GM19467 (cell line): ENCODE results near the gene TEX55.
"Not testable (repeated sequence)": the region's sequence is repeated elsewhere in the genome, so short reads cannot be mapped to it uniquely, and the experiment has no call there.

Experiments
- ATAC-seq: cut with Tn5 transposase; IDR thresholded peaks from one replicate; pipeline ENCODE4 v1.9.1; 2021; ENCODE audit warnings: mild to moderate bottlenecking, moderate library complexity; ENCODE audit not compliant: unreplicated experiment

The TEX55 gene

DNA sequence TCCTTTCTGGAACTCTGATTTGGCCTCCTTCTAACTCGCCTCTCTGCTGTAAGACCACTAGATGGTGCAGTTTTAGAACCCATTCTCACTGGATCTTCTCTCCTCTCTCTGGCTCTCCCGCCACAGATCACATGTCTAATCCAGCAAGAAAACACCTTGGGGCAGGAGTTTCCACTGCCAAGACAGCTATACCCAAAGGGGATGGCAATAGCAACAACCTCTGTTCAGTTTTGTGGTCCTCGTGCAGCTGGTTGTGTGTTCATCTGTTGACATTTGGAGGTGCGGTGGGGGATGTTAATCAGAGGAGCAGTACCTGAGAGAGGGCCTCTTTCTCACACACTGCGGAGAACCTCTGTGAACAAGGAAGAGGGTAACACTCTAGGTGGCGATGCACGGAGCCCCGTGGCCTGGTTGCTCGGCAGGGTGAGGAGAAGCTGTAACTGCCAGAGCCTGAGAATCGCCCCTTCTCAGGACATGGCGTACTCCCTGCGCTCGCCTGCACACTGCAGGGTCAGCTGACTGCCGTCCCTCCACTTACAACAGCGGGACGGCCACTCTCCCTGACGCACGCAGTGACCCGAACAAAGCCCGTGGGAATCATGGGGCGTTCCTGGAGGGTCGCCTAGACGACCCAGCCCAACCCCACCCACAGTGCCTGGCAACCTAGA, at the start of gene TEX55:
TSS of gene TEX55 (plus strand) at position 666 of the 668 bp plus-strand sequence. CDS start 25 bp downstream, outside the sequence.
- ATAC-seq, result peak; percentile 64

DNA sequence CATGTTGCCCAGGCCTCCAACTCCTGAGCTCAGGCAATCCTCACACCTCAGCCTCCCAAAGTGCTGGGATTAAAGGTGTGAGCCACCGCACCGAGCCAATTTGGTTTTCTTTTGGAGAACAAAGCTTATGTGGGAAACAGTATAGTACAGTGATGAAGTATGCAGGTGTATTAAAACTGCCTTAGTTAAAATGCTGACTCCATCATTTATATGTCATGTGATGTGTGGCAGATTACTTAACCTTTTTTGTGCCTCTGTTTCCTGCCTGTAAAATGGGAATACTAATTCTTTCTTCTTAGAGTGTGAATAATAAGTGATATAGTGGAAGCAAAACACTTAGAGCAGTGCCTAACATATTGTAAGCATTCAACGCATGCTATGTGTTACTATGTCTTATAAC, 48.0 kb upstream of the TEX55 start:
- no peak for ATAC-seq

DNA sequence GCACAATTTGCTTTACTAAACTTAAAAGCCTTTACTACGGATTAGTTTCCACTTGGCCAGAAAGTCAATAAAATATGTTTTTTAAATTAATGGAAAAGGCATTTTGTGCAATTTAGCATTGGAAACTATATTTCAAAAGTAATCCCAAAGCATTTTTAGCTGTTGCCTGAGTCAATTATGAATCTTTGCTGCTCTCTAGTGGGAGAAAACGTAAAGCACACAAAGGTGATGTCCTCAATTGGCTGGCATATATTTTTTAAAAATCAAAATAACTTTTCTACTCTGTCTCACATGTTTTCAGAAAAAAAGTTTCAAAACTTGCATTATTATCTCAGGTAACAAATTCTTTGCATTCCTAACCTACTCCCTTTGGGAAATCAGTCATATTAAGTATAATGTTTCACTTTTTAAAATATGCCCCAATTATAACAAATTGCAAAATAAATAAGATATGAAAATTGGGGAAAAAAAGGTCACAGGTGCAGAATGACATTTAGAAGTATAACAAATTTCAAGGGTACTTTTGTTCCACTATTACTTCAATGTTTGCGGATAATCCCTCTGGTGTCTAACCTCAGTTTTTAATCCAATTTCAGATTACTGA, 47.2 kb upstream of the TEX55 start:
- no peak for ATAC-seq

DNA sequence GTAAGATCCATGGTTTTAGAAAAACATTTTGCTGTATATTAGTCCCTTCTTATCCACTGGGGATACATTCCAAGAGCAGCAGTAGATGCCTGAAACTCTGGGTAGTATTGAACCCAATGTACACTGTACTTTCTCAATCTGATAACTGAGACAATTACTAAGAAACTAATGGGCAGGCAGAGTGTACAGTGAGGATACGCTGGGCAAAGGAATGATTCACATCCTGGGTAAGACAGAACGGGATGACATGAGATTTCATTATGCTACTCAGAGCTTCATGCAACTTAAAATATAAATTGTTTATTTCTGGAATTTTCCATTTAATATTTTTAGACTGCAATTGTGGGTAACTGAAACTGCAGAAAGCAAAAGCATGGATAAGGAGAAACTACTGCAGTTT, 46.2 kb upstream of the TEX55 start:
- no peak for ATAC-seq

DNA sequence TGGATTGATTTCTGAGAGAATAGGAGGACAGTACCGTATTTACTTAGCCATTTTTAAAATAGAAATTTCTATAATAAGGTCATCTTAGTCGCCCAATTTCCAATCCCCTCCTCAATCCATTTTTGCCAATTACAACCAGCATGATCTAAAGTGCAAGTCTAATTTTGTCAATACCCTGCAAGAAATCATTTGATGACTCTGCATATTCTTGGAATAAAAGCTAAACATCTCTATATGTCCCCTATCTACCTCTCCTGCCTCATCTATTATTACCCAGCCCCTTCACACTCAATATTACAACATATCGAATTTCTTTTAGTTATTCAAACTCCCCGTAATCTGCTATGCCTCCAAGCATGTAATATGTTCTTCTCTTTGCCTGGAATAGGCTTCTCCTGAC, 41.9 kb upstream of the TEX55 start:
- no peak for ATAC-seq

DNA sequence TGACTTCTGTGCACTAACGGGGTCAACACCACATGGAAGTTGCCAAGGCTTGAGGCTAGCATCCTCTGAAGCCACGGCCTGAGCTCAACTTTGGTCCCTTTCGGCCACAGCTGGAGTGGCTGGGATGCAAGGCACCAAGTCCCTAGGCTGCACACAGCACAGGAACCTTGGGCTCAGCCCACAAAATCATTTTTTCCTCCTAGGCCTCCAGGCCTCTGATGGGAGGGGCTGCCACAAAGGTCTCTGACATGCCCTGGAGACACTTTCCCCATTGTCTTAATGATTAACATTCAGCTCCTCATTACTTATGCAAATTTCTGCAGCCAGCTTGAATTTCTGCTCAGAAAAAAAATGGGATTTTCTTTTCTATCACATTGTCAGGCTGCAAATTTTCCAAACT, 27.6 kb upstream of the TEX55 start:
- not testable (repeated sequence) for ATAC-seq

DNA sequence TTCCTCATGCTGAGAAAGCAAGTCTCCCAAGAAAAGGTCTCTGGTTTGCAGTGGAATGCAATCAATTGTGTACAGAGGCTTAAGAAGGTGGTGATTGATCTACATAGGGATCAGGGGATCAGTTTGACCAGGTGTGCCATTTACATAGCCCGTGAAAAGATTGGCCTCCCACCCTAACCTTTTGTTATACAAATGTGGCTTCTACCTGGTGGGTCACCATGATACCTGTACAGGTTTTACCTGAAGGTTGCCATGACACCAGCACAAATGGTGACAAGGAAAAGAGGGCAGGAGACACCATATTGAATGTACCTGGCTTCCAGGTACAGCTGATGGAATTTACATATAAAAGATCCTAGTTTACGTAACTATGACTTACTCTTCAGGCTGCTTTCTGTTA, 25.5 kb upstream of the TEX55 start:
- ATAC-seq, result no peak

DNA sequence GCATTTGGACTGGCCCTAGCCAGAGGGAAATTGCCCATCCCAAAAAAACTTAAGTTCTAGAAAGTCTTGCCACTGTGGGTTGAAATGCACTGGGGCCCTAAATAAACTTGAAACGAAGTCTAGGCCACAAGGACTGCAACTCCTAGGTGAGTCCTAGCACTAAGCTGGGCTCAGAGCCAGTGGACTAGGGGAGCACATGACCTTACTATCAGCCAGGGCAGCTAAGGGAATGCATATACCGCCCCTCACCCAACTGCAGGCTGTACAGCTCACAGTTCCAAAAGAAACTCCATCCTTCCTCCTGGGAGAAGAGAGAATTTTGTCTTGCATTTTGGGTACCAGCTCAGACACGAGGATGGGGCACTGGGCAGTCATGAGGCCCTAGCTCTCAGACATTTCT, 23.6 kb upstream of the TEX55 start:
- ATAC-seq, result no peak

DNA sequence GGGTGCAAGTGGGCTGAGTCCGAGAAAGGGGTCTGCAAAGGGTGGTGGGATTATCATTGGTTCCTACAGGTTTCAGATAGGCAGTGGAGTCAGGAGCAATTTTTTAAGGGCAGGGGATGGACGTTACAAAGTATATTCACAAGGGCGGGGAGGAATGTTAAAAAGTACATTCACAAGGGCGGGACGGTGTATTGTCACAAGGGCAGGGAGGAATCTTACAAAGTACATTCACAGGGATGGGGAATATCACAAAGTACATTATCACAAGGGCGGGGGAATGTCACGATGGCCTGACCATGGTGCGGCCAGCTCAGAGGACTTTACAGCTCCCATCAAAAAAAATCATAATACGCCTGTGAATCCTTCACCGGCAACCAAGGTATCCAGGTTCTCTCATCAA, 20.6 kb upstream of the TEX55 start:
- no peak for ATAC-seq

DNA sequence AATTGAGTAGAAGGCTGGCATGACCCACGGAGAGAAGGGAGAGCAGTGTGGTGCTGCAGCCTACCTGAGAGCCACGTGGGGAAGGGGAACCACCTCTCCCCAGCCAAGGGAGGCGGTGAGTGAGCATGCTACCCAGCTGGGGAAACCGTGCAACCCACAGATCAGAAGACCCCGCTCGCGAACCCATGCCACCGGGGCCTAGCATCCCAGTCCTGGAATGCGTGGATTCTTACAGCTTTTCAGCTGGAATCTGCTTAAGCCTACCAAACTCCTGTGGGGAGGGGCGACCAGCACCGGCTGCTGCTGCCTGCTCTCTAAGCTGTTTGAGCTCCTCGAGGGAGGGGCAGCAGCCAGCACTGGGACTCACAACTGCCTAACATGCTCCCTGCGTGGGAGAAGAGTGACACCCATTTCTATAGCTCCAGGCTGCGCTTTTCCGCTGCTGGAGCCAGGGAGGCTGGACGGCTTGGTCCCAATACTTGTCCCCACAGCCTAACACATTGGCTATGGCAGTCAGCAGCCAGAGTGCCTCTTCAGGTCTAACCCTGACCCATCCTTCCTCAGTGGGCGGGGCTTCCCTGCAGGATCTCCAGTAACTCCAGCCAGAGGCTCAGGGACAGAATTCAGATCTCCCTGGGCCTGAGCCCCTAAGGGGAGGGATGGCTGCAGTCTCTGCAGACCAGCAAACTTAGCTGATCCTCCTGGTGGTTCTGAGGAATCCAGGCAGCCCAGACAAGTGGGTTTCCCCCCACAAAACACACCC, 20.0 kb upstream of the TEX55 start:
- ATAC-seq, result no peak

DNA sequence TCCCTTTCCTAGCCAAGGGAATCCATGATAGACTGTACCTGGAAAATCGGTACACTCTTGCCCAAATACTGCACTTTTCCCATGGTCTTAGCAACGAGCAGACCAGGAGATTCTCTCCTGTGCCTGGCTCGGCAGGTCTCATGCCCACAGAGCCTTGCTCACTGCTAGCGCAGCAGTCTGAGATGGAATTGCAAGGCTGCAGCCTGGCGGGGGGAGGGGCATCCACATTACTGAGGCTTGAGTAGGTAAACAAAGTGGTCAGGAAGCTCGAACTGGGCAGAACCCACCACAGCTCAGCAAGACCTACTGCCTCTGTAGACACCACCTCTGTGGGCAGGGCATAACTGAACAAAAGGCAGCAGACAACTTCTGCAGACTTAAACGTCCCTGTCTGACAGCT, 15.7 kb upstream of the TEX55 start:
- not testable (repeated sequence) for ATAC-seq

DNA sequence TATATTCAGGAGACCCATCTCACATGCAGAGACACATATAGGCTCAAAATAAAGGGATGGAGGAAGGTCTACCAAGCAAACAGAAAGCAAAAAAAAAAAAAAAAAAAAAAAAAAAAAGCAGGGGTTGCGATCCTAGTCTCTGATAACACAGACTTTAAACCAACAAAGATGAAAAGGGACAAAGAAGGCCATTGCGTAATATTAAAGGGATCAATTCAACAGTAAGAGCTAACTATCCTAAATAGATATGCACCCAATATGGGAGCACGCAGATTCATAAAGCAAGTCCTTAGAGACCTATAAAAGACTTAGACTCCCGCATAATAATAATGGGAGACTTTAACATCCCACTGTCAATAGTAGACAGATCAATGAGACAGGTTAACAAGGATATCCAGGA, 13.7 kb upstream of the TEX55 start:
- ATAC-seq, result not testable (repeated sequence)

DNA sequence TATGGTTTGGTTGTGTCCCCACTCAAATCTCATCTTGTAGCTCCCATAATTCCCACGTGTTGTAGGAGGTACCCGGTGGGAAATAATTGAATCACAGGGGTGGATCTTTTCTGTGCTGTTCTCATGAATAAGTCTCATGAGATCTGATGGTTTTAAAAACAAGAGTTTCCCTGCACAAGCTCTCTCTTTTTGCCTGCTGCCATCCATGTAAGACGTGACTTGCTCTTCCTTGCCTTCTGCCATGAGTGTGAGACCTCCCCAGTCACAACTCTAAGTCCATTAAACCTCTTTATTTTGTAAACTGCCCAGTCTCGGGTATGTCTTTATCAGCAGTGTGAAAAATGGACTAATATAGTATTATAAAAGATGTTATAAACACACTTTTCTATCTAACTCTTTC, 6.6 kb upstream of the TEX55 start:
- not testable (repeated sequence) for ATAC-seq

DNA sequence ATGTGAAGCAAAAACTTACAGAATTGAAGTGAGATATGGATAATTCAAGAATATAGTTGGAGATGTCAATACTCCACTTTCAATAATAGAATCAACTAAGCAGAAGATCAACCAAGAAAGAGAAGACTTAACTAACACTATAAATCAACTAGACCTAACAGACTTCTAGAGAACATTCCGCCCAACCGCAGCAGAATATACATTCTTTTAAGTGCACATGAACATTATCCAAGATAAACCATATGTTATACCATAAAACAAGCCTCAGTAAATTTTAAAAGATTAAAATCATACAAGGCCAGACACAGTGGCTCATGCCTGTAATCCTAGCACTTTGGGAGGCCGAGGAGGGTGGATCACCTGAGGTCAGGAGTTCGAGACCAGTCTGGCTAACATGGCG, 5.5 kb upstream of the TEX55 start:
- ATAC-seq, result no peak

DNA sequence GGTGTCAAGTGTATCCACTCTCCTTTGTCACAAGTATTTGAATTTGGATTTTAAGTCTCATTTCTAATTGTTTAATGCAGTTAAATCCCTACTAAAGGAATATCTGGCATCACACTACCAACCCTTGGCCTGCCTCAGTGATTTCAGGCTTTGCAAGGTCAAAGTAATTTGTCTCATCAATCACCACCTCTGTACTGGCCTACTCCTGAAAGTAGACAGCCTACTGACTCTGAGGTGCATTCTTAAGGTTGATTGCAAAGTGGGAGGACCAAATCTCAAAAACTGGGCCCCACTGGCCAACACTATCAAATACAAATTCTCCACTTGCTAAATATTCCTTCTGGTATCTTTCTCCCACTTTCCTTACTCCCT, 851 bp upstream of the TEX55 start:
- peak; percentile 25 for ATAC-seq

DNA sequence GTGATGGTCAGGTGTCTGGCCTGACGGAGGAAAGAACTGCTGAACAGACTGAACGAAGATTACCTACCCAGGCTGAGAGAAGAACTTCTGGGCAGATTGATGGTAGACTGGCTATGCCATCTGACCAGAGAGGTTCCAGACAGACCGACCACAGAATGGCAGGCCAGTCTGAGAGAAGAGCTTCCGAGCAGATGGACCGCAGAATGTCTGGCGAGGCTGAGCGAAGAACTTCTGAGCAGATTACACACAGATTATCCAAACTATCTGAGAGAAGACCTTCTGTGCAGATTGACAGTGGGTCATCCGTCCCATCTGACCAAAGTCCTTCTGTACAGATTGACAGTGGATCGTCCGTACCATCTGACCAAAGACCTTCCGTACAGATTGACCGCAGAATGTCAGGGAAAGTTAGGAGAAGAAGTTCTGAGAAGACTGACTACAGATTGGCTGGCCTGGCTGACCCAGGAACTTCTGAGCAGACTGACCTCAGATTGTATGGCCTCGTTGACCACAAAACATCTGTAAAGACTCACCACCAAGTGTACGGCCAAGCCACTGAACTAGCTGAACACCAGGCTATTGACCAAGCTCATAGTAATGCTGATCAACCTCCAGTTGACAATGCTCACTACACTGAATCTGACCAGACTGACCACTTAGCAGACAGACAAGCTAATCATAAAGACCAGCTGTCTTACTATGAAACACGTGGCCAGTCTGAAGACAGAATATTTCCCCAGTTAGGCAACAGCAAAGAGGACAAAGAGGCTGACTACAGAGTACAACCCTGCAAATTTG, 812 bp downstream of the TEX55 start:
- ATAC-seq, result no peak

DNA sequence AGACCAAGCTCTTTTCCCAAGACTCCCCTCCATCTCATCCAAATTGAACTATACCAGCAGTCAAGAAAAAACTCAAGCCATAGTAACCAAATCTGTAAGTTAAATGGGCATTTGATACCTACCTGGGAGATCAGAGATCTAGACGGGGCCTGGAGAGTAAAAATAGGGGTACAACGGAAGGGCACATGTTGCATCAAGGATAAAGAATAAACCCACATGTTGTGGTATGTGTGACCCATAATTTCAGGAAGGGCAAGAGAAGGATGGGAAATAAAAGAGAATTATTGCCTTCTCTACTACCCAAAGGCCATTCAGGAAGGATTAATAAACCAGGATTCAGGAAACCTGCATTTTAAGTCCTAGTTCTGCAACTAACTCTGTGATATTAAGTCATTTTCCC, 1.5 kb downstream of the TEX55 start:
- ATAC-seq, result no peak

DNA sequence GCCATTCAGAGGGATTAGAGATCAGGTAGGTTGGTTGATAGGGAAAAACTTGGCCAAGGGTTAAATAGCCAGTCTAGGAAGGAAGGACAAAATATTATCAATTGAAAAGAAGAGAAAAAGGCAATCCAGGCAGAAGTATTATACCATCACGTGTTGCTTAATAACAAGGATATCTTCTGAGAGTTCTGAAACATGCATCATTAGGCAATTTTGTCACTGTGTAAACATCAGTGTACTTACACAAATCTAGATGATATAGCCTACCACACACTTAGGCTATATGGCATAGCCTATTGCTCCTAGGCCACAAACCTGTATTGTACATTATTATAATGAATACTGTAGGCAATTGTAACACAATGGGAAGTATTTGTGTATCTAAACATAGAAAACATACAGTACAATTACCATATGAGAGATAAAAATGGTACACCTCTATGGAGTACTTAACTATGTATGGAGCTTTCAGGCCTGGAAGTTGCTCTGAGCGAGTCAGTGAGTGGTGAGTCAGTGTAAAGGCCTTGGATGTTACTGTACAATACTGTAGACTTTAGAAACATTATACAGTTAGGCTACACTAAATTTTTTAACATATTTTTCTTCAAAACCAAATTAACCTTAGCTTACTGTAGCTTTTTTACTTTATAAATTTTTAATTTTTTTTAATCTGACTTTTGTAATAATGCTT, 2.7 kb downstream of the TEX55 start:
- ATAC-seq, result no peak

DNA sequence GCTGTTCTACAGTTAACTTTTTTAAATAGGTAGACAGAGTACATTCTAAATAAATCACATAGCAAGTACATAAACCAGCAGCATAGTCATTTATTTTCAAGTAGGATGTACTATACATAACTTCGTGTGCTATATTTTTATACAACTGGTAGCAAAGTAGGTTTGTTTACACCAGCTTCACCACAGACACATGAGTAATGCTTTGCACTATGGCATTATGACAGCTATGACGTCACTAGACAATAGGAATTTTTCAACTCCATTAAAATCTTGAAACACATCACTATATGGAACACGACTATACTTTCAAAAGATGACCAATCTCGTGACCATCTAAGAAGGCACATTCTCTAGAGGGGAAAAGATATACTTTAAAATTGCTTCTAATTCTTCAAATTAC, 3.5 kb downstream of the TEX55 start:
- ATAC-seq, result no peak

DNA sequence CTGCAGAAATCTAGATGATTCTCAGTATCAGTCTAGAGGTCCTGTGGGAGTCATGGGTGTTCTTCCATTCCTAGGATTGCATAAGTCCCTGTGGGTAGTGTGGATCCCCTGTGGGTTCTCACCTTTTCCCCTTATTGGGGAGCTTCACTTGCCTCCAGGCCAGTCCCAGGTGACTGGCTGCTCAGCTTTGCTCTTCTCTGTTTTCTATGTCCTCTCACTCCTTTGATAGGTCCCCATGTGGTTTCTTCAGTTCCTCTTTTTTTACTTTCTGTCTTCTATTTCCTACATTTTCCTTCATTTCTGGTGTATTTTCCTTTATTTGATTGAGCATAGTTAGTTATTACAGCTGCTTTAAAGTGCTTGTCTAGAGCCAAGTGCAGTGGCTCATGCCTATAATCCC, 10.9 kb downstream of the TEX55 start:
- no peak for ATAC-seq

DNA sequence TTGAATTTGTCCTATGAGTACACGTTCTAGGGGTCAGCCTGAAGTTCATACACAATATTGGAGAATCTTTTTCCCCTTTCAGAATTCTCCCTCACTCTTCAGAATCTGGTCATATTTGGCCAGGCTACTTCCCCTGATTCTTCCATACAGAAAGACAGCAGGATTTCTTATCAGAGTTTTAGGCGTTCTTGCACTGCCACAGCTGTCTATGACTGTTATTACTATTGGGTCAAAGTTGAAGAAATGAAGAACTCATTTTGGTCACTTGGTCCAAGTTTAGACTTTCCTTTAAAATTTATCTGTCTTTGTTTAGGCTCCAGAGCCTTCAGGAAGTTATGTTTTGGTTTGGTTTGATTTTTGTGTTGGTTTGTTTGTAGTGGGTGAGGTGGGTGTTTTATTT, 12.0 kb downstream of the TEX55 start:
- no peak for ATAC-seq
